Cardiac muscle cell (in vitro differentiated cells and primary cell): ENCODE data around the gene TLR7. TPM values are rescaled to one million over a fixed set of nuclear protein-coding genes. Genes with fewer than 3 reads are reported as not detected.

Source experiments
- DNase-seq, 2 donors: peaks; one replicate each; pipeline versions ENCODE4 v3.0.0 to v3.0.0-alpha.2; 2010 to 2017; ENCODE audit warnings: low read depth in 1 of 2, low spot score in 1 of 2
- H3K27ac ChIP-seq: fragments of 200-600 bp; sonication (generic); 2 replicates; pipeline ENCODE4 v1.5.1; 2016
- H3K27me3 ChIP-seq: fragments of 200-600 bp; sonication (generic); 2 replicates; pipeline ENCODE4 v1.6.0; 2016; ENCODE audit warnings: control low read depth
- H3K36me3 ChIP-seq: fragments of 200-600 bp; sonication (generic); 2 replicates; pipeline ENCODE4 v1.5.1; 2016; ENCODE audit warnings: control low read depth
- H3K4me1 ChIP-seq: fragments of 200-600 bp; sonication (generic); 2 replicates; pipeline ENCODE4 v1.8.1; 2017; ENCODE audit warnings: low read depth, mild to moderate bottlenecking, mixed run types
- H3K4me3 ChIP-seq: fragments of 200-600 bp; sonication (generic); 2 replicates; pipeline ENCODE4 v1.5.1; 2016; ENCODE audit warnings: mild to moderate bottlenecking
- H3K9me3 ChIP-seq: fragments of 200-600 bp; sonication (generic); 2 replicates; pipeline ENCODE4 v1.5.1; 2017; ENCODE audit warnings: low read depth, mild to moderate bottlenecking, control low read depth
- CTCF ChIP-seq: IDR thresholded peaks from 2 replicates; pipeline ENCODE4 v1.5.1; 2012; ENCODE audit warnings: low read depth, mild to moderate bottlenecking, low read length
- polyA plus RNA-seq: library from polyadenylated mRNA; unstranded; fragments of >200 nt; fragmentation: Nextera tagmentation; extraction: Ambion mirVana; gene quantifications from 2 replicates; pipeline ENCODE4 v1.2.1, GENCODE V29; 2016
- total RNA-seq: library from RNA; depleted of rRNA; stranded (reverse); fragments of >200 nt; gene quantifications from 2 replicates; pipeline ENCODE4 v1.2.3, GENCODE V29; 2016

TLR7 gene
- total and polyA plus RNA-seq, 2 experiments from 2014 or later, result not detected

GRCh38 chrX:12929701-12930100 is 62.8 kb downstream of the TLR7 start:
- Histone ChIP-seq H3K9me3 (no peaks in the 10 kb centered on the region), H3K27me3 (no peaks in the 10 kb centered on the region), H3K4me3 (no peak overlapping the region), H3K27ac (no peak overlapping the region), H3K36me3 (no peaks in the 10 kb centered on the region), H3K4me1 (no peaks in the 10 kb centered on the region)
- no peak for DNase-seq
- TF ChIP-seq CTCF, result no peak

DNA sequence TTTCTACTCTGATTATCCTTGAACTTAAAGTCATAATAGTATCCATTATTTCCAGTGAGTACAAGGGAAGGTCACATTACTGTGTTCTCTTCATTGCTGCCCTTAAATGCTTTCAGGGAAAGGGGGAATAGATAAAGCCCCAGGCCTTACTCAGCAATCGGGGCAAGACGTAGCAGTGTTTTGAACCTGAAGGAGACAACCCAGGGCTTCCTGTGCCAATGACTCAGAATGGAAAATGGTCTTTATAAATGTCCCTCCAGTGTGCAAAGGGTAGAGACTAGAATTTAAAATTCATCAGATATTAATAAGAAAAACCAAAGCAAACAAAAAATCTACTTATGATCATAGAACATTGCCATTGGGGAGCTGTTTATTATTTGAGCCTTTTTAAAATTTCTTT is 63.3 kb downstream of the TLR7 start:
- H3K9me3 ChIP-seq, result no peaks in the 10 kb centered on the region
- no peaks in the 10 kb centered on the region for H3K36me3 ChIP-seq
- no peaks in the 10 kb centered on the region for H3K4me1 ChIP-seq
- DNase-seq, result no peak
- H3K4me3 ChIP-seq, result no peak overlapping the region
- no peaks in the 10 kb centered on the region for H3K27me3 ChIP-seq
- no peak for TF ChIP-seq CTCF
- no peak overlapping the region for H3K27ac ChIP-seq

- Histone ChIP-seq H3K27ac (no peak overlapping the region), H3K4me3 (no peak overlapping the region), H3K9me3 (no peaks in the 10 kb centered on the region), H3K27me3 (no peaks in the 10 kb centered on the region), H3K4me1 (no peaks in the 10 kb centered on the region), H3K36me3 (no peaks in the 10 kb centered on the region)
- TF ChIP-seq CTCF, result no peak
- DNase-seq, result no peak
Measured at GRCh38 chrX:12932244-12932643, 65.4 kb downstream of the TLR7 start.

- no peak overlapping the region for H3K27ac ChIP-seq
- peaks cover 4% of the 10 kb centered on the region for H3K9me3 ChIP-seq
- no peaks in the 10 kb centered on the region for H3K27me3 ChIP-seq
- no peak overlapping the region for H3K4me3 ChIP-seq
- TF ChIP-seq CTCF, result no peak
- no peaks in the 10 kb centered on the region for H3K4me1 ChIP-seq
- no peaks in the 10 kb centered on the region for H3K36me3 ChIP-seq
- DNase-seq, result no peak
Measured at GRCh38 chrX:12934850-12935249, 68.0 kb downstream of the TLR7 start.

- DNase-seq, result no peak
- no peak overlapping the region for H3K27ac ChIP-seq
- peaks cover 4% of the 10 kb centered on the region for H3K9me3 ChIP-seq
- no peaks in the 10 kb centered on the region for H3K36me3 ChIP-seq
- no peaks in the 10 kb centered on the region for H3K4me1 ChIP-seq
- H3K27me3 ChIP-seq, result no peaks in the 10 kb centered on the region
- no peak overlapping the region for H3K4me3 ChIP-seq
- TF ChIP-seq CTCF, result no peak
Measured at GRCh38 chrX:12936947-12937346, 70.1 kb downstream of the TLR7 start.

Other genes with a start within 250 kb of the TLR7 start
- gene PRPS2, start 75.7 kb upstream of the TLR7 start, total RNA-seq, result 5.8 and 16.8 TPM in 2 replicates
- gene PRPS2, start 75.7 kb upstream of the TLR7 start, polyA plus RNA-seq, result 4.2 and 7.5 TPM in 2 replicates
- not detected in 2 replicates for gene TLR8, start 39.5 kb downstream of the TLR7 start, total RNA-seq
- gene TLR8, start 39.5 kb downstream of the TLR7 start, polyA plus RNA-seq, result not detected in 2 replicates
- gene TMSB4X, start 108.0 kb downstream of the TLR7 start, total RNA-seq, result 144 and 207 TPM in 2 replicates
- 441 and 543 TPM in 2 replicates for gene TMSB4X, start 108.0 kb downstream of the TLR7 start, polyA plus RNA-seq
- gene FAM9C, start 177.5 kb downstream of the TLR7 start, total RNA-seq, result not detected in 2 replicates
- not detected in 2 replicates for gene FAM9C, start 177.5 kb downstream of the TLR7 start, polyA plus RNA-seq